Astrocyte of the cerebellum (primary cell): ENCODE results near the gene ZNF552.

Experiments
- DNase-seq: peaks from one replicate; pipeline ENCODE4 v3.0.0-alpha.2; 2011; ENCODE audit warnings: low read depth
- H3K4me3 ChIP-seq: 2 replicates; pipeline ENCODE4 v1.5.1; 2011; ENCODE audit warnings: mild to moderate bottlenecking, low read depth, low read length, moderate library complexity
- in situ Hi-C: cut with HindIII; loops from 2 replicates; pipeline ENCODE4 v1.10.0; 2017; ENCODE audit warnings: low sequenced_read_pairs
- TF ChIP-seq, protein P1 (sequence below): IDR thresholded peaks from 2 replicates; pipeline ENCODE4 v1.5.1; 2012; ENCODE audit warnings: low read length, low read depth, moderate library complexity, mild to moderate bottlenecking; ENCODE audit errors: missing control alignments

Gene ZNF552

DNA sequence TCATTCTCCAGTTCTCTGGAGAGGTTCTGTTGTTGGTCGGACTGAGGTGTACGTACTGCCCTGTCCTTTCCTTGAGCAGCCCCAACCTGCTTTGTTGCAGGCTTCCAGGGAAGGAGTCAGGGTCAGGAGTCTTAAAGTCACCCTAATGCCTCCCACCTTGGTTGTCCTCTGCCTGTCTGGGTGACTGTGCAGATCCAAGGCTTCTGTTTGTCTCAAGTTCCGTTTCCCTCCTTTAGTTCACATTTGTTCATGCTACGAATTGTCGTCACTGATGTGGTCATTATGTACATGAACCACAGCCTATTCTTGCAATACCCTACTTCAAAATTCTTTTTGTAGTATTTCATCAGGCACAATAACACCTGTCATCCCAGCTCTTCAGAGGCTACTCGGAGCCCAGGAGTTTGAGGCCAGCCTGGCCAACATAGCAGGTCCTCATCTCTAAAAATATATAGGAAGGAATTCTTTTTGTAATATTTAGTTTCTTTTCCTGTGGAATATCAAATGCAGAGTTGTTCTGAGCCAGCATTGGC lies 37.9 kb downstream of the ZNF552 start:
- TF ChIP-seq, protein P1, sequence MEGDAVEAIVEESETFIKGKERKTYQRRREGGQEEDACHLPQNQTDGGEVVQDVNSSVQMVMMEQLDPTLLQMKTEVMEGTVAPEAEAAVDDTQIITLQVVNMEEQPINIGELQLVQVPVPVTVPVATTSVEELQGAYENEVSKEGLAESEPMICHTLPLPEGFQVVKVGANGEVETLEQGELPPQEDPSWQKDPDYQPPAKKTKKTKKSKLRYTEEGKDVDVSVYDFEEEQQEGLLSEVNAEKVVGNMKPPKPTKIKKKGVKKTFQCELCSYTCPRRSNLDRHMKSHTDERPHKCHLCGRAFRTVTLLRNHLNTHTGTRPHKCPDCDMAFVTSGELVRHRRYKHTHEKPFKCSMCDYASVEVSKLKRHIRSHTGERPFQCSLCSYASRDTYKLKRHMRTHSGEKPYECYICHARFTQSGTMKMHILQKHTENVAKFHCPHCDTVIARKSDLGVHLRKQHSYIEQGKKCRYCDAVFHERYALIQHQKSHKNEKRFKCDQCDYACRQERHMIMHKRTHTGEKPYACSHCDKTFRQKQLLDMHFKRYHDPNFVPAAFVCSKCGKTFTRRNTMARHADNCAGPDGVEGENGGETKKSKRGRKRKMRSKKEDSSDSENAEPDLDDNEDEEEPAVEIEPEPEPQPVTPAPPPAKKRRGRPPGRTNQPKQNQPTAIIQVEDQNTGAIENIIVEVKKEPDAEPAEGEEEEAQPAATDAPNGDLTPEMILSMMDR, result no peak
- H3K4me3 ChIP-seq, result no peak overlapping the region
- in situ Hi-C loops, result no loop called here
- no peak for DNase-seq

DNA sequence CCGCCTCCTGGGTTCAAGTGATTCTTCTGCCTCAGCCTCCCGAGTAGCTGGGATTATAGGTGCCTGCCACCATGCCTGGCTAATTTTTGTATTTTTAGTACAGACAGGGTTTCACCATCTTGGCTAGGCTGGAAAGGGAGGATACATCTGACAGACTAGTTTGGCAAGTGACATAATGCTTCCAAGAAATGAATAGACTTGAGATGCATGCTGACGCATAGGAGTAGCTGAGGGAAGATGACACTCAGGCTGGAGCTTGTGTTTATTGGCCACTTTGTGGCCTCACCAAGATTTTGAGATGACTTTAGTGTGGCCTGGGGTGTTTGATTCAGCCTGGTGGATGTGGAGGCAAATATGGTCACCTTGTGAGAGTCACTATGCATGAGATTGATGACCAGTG lies 41.2 kb downstream of the ZNF552 start:
- in situ Hi-C loops, result no loop called here
- TF ChIP-seq, protein P1, result no peak
- DNase-seq, result no peak
- no peak overlapping the region for H3K4me3 ChIP-seq

DNA sequence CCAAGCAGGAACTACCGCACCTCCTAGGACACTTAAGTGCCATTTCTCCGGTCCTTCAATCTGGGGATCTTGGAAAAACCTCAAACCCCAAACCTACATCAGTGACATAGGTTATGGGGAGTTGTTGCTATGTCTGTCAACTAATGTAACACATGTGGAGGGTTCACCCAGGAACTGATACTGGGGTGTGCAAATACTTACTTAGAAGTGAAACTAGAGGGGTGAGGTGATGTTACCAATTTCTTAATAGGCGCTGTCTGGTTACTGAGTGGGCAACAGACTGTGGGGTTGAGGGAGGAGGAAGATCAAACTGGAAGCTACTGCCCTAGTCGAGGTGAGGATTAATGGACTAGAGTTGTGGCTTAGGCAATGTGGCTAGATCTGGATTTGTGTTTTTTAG lies 43.3 kb downstream of the ZNF552 start:
- in situ Hi-C loops, result no loop called here
- TF ChIP-seq, protein P1, result no peak
- H3K4me3 ChIP-seq, result no peak overlapping the region
- no peak for DNase-seq

DNA sequence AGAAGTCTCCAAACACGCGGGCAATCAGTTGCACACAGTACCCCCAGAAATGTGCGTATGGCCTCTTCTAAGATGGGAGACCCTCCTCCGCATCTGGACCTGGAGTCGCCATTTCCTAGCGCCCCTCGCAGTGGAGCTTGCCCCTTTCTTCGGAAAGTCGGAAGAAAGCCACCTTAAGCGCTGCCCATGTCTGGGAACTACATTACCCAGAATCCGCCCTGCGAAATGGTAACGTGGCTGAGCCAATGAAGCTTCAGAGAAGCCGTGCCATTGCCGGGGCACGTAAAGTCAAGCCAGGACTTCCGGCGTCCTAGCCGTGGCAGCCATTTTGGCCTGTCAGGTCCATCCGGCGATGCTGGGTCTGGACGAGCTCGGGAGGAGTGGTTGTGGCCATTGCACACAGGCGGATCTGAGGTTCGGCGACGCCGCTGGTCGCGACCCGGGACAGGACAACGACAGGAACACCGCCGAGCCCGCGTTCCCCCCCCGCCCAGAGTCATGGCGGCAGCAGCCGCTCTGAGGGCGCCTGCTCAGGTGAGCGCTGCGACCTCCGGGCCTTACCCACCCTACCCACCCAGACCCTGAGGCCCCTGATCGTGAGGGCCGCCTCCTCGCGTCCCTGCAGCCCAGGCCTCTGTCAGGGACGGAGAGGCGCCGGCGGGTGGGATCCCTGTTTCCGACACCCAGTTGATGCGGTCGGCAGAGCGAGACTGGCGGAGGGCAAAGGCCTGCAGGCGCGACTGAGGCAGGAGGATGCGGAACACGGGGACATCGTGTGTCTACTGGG lies 45.2 kb downstream of the ZNF552 start, which contains the start of gene ZNF586:
Gene ZNF586, plus strand, starts transcription at position 332 of the 787 bp plus-strand sequence. Its CDS starts 167 bp downstream, at position 499.
- DNase-seq, result peak; percentile 86

DNA sequence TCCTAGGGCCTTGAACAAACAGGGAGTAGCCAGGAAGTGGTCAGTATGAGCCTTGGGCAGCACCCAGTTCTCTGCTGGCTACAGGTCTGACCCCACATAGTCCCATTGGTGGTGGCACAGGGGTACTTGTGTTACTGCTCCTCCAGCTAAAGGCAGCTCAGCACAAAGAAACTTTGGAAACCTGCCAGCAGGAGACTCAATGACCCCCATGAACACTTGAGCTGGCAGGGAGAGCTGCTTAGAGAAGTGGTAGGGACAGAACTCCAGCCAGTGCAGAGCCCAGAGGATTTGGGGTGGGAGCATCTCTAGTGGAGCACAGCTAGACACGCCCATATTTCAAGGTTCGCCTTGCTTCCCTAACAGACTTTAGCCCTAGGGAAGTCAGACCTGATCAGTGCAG lies 55.6 kb downstream of the ZNF552 start:
- no peak overlapping the region for H3K4me3 ChIP-seq
- TF ChIP-seq, protein P1, result no peak
- no peak for DNase-seq
- in situ Hi-C loops, result no loop called here

More for the DNA sequence above, 45.2 kb downstream of the ZNF552 start, which contains the start of gene ZNF586:
- in situ Hi-C loops, result no loop called here
- TF ChIP-seq, protein P1, result no peak
- peak within 1 kb of the TSS; percentile 72 for H3K4me3 ChIP-seq

DNA sequence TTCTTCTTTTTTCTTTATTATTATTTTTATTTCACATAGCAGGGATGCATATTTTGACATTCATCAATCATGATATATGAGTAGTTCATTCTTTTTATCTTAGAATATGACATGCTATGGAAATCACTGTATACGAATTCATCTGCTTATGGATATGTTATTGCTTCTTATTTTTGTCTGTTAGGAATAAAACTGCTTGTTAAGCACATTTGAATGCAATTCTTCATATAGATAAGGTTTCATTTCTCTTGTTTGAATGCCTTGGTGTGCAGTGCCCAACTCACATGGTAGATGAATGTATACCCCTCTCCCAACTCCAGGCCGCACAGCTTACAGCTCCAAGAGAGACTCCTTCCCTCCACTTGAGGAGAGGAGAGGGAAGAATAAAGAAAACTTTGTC lies 56.8 kb downstream of the ZNF552 start:
- DNase-seq, result no peak
- TF ChIP-seq, protein P1, result no peak
- in situ Hi-C loops, result no loop called here

More for the DNA sequence above, 56.8 kb downstream of the ZNF552 start:
- no peak overlapping the region for H3K4me3 ChIP-seq
